ENCODE data around the gene MEX3A. TPM values are rescaled to one million over a fixed set of nuclear protein-coding genes. Genes with fewer than 3 reads are reported as not detected.
"Not testable (repeated sequence)": the region's sequence is repeated elsewhere in the genome, so short reads cannot be mapped to it uniquely, and the experiment has no call there.

Gene MEX3A
- total RNA-seq, 3 donors from 2014 or later, result 0.50 to 0.66 (median 0.57) TPM

- ATAC-seq, result no peak
- Mint-ChIP-seq H3K4me3 (peak overlapping the region; percentile 84), H3K9me3 (no peaks in the 10 kb centered on the region), H3K4me1 (ENCODE audit: low read depth) (peaks cover 10% of the 10 kb centered on the region), H3K27me3 (ENCODE audit: low read depth) (peaks cover 25% of the 10 kb centered on the region), H3K36me3 (ENCODE audit: insufficient read depth) (no peaks in the 10 kb centered on the region)
- DNase-seq, result no peak
Observed at GRCh38 chr1:156081180-156081916, 917 bp downstream of the MEX3A start.

GRCh38 chr1:156080863-156081179, 1.4 kb downstream of the MEX3A start:
- H3K4me1 Mint-ChIP-seq (ENCODE audit: low read depth), result peaks cover 10% of the 10 kb centered on the region
- ATAC-seq (no peak), DNase-seq (no peak)
- peak overlapping the region; percentile 60 for H3K4me3 Mint-ChIP-seq
- H3K36me3 Mint-ChIP-seq (ENCODE audit: insufficient read depth), result no peaks in the 10 kb centered on the region
- H3K27me3 Mint-ChIP-seq (ENCODE audit: low read depth), result peaks cover 20% of the 10 kb centered on the region
- H3K9me3 Mint-ChIP-seq, result no peaks in the 10 kb centered on the region

DNA sequence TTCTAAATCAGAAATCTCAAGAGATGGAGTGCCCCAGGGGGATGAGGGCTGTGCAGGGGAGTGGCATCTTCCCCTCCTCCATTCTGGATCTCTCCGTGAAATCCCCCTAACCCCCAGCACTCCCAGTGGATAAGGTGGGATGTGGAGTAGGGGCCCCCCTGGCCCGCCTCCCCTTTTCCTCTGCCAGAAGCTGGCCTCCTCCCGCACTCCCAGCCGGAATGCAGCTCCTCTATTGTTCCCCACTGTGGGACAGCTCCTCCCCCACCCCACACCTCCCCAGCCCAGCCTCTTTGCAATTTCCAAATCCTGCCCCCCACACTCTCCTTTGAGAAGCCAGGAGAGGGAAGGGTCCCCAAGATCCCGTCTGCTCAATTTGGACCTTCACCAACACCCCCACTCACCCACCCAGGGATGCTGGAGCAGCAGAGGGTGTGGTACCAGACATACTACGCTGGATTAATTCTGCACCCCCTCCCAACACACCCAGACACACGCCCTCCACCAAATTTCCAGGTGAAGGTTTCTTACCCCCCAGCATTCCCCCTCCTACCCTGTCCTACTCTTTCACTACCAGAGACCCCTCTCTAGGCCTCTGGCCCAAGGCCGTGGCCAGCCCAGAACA, 1.9 kb downstream of the MEX3A start:
- H3K9me3 Mint-ChIP-seq, result no peaks in the 10 kb centered on the region
- peaks cover 10% of the 10 kb centered on the region for H3K4me1 Mint-ChIP-seq (ENCODE audit: low read depth)
- no peaks in the 10 kb centered on the region for H3K36me3 Mint-ChIP-seq (ENCODE audit: insufficient read depth)
- ATAC-seq (no peak), DNase-seq (no peak)
- peaks cover 19% of the 10 kb centered on the region for H3K27me3 Mint-ChIP-seq (ENCODE audit: low read depth)
- no peak overlapping the region for H3K4me3 Mint-ChIP-seq

DNA sequence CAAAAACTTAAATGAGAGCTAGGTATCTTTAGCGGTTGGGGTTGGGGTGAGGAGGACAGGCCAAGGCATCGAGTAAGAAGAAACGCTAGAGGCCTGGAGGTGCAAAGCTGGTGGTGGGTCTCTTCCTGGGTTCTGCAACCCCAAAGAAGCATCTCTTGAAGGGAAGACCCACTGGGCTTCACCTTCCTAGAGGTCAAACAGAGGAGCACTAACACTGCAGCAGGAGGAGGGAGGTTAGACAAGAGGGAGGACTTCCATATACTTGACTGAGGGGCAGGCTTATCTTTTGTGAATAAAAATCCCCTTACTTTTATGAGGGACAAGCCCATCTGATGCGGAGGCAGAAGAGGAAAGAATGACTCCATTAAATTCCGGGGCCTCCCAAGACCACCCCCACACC, 2.5 kb downstream of the MEX3A start:
- Mint-ChIP-seq H3K4me1 (ENCODE audit: low read depth) (peaks cover 10% of the 10 kb centered on the region), H3K9me3 (no peaks in the 10 kb centered on the region), H3K36me3 (ENCODE audit: insufficient read depth) (no peaks in the 10 kb centered on the region), H3K27me3 (ENCODE audit: low read depth) (peaks cover 13% of the 10 kb centered on the region), H3K4me3 (peak overlapping the region; percentile 6)
- ATAC-seq (no peak), DNase-seq (no peak)

DNA sequence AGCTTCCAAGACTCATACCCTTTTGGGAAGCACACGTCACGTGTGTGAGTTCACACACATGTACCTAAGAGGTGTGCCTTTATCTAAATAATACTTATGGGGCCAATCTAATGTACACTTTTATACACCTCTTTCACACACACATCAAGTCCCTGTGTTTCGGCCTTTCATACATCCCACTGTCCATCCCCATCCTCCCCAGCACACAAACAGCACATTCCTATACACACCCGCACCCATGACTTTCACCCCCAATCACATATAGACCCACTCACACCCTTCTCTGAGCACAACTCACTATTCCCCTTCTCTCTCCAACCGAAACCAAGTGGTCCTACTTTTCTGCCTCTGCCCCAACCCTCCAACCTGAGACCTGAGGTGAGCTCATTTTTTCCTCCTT, 3.5 kb downstream of the MEX3A start:
- no peak for ATAC-seq
- DNase-seq, result no peak
- Mint-ChIP-seq H3K36me3 (ENCODE audit: insufficient read depth) (no peaks in the 10 kb centered on the region), H3K4me3 (no peak overlapping the region), H3K4me1 (ENCODE audit: low read depth) (peaks cover 10% of the 10 kb centered on the region), H3K9me3 (no peaks in the 10 kb centered on the region), H3K27me3 (ENCODE audit: low read depth) (peaks cover 7% of the 10 kb centered on the region)

DNA sequence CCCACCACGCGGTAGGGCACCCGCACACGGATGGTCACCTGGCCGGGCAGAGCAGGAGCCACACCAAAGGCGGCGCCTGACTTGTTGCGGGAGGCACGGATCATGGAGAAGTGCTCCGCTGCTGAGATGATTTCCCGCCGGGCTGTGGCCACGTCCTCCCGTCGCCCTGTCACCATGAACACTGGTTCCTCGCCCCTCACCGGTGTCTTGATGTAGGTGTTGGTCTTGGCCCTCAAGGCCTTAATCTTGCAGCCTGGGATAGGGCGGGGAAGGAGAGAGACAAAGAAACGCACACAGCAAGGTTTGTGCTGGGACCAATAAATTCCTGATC, 4.9 kb downstream of the MEX3A start:
- Mint-ChIP-seq H3K9me3 (no peaks in the 10 kb centered on the region), H3K4me3 (no peak overlapping the region), H3K36me3 (ENCODE audit: insufficient read depth) (no peaks in the 10 kb centered on the region), H3K27me3 (ENCODE audit: low read depth) (no peaks in the 10 kb centered on the region), H3K4me1 (ENCODE audit: low read depth) (peaks cover 5% of the 10 kb centered on the region)
- no peak for ATAC-seq
- no peak for DNase-seq

DNA sequence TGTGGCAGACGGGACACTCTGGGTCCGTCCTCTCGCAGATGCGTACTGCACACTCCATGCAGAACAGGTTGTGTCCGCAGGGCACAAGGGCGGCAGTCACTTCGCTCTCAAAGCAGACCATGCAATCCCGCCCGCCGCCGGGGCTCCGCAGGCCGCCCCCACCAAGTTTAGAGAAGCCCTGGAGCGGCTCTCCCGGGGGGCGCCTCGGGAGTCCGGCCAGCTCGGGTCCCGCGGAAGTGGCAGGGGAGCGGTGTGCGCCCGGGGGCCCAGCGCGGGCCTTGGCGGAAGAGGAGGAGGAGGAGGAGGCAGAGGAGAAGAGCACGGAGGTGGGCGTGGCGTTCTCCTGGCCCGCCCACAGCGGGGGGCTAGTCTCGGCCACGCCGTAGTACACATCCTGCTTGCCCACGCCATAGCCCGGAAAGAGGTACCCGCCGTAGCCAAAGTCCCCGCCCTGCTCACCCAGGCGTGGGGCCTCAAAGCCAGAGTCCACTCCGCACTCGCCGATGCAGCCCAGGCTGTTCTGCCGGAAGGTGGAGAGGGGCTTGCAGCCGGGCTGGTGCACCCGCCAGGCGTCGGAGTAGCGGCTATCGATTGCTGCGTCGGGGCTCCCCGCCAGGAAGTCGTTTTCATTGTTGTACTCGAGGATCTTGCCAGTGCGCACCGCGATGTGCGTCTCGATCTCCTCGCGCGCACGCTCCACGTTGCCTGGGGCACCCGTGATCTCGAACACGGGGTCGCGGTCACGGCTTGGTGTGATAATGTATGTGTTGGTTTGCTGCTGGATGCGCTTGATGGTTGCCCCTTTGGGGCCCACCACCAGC, 5.4 kb downstream of the MEX3A start:
- ATAC-seq (peak; percentile 44 to 46), DNase-seq (no peak)
- peaks cover 5% of the 10 kb centered on the region for H3K4me1 Mint-ChIP-seq (ENCODE audit: low read depth)
- H3K9me3 Mint-ChIP-seq, result no peaks in the 10 kb centered on the region
- no peaks in the 10 kb centered on the region for H3K36me3 Mint-ChIP-seq (ENCODE audit: insufficient read depth)
- H3K4me3 Mint-ChIP-seq, result no peak overlapping the region
- no peaks in the 10 kb centered on the region for H3K27me3 Mint-ChIP-seq (ENCODE audit: low read depth)

GRCh38 chr1:156075775-156076204, 6.5 kb downstream of the MEX3A start:
- Mint-ChIP-seq H3K4me3 (no peak overlapping the region), H3K36me3 (ENCODE audit: insufficient read depth) (no peaks in the 10 kb centered on the region), H3K9me3 (no peaks in the 10 kb centered on the region), H3K27me3 (ENCODE audit: low read depth) (no peaks in the 10 kb centered on the region), H3K4me1 (ENCODE audit: low read depth) (no peaks in the 10 kb centered on the region)
- no peak for ATAC-seq
- no peak for DNase-seq

- no peak for DNase-seq
- no peaks in the 10 kb centered on the region for H3K4me1 Mint-ChIP-seq (ENCODE audit: low read depth)
- no peak overlapping the region for H3K4me3 Mint-ChIP-seq
- no peaks in the 10 kb centered on the region for H3K27me3 Mint-ChIP-seq (ENCODE audit: low read depth)
- ATAC-seq, result no peak
- no peaks in the 10 kb centered on the region for H3K9me3 Mint-ChIP-seq
- no peaks in the 10 kb centered on the region for H3K36me3 Mint-ChIP-seq (ENCODE audit: insufficient read depth)
Observed at GRCh38 chr1:156075162-156075561, 7.1 kb downstream of the MEX3A start.

DNA sequence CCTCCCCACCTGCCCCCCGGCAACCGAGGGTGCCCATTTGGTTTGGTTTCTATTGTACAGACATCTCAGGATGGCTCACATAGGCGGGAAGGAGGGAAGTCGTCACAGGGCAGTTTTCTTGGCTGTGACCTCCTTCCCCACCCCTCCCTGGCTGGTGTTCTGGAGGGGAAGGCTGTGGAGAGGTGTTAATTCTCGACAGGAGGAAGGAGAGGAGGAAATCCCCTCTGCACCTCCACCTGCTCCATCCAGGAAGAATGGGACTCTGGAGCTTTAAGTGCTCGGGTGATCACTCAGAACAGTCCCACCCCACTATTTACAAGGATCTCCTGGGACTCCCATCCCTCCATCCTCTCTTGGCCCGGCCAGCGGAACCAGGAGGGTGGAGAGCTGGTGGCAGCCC, 7.6 kb downstream of the MEX3A start:
- Mint-ChIP-seq H3K4me1 (ENCODE audit: low read depth) (no peaks in the 10 kb centered on the region), H3K27me3 (ENCODE audit: low read depth) (no peaks in the 10 kb centered on the region), H3K36me3 (ENCODE audit: insufficient read depth) (no peaks in the 10 kb centered on the region), H3K4me3 (no peak overlapping the region), H3K9me3 (no peaks in the 10 kb centered on the region)
- ATAC-seq, result no peak
- no peak for DNase-seq

- DNase-seq, result no peak
- ATAC-seq, result no peak
- Mint-ChIP-seq H3K9me3 (no peaks in the 10 kb centered on the region), H3K36me3 (ENCODE audit: insufficient read depth) (no peaks in the 10 kb centered on the region), H3K4me3 (no peak overlapping the region), H3K27me3 (ENCODE audit: low read depth) (no peaks in the 10 kb centered on the region), H3K4me1 (ENCODE audit: low read depth) (no peaks in the 10 kb centered on the region)
Observed at GRCh38 chr1:156073740-156074139, 8.5 kb downstream of the MEX3A start.

DNA sequence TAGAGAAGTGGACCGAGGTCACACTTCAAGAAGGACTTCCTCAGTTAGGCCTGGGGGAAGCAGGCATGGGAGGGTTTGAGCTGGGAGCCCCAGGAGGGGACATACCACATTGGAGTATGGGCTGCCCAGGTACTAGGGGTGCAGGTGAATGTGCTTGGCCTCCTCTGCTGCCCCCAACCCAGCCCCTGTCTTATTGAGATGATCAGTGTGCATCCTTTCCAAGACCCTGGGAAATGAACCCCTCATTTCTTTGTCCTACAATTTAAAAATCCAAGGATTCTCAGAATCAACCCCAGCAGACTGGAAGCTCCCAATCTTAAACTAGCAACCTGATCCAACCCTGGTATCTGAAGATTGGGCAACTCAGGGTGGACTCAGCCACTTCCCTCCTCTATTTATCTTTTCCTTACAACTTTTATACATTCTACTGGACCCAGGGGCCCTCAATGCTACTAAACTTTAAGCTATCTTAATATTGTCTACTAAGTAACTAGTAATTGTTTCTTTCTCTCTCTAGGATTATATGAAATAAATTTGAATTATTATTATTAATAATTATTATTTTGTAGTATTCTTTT, 9.1 kb downstream of the MEX3A start:
- ATAC-seq, result no peak

DNA sequence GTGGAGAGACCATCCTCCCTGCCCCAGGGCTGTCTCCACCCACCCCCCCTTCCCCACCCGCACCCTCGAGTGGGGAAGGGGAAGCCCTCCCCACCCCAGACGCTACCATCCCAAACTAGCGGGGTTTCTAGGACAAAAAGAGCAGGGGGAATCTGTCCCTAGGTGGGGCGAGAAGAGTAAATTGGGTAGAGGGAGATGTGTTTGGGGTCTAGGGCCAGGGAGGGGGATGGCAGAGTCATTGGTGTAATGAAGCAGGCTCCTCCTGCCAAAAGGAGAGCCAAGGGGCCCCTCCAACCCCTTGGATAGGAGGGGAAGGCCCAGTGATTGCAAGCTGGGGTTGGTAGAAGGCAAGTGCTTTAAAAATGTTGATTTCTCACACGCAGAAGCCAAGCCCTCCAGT, 10.0 kb downstream of the MEX3A start:
- DNase-seq (no peak), ATAC-seq (no peak)
- Mint-ChIP-seq H3K27me3 (ENCODE audit: low read depth) (no peaks in the 10 kb centered on the region), H3K36me3 (ENCODE audit: insufficient read depth) (no peaks in the 10 kb centered on the region), H3K4me1 (ENCODE audit: low read depth) (no peaks in the 10 kb centered on the region), H3K4me3 (no peak overlapping the region), H3K9me3 (no peaks in the 10 kb centered on the region)

More for the DNA sequence above, 9.1 kb downstream of the MEX3A start:
- no peaks in the 10 kb centered on the region for H3K9me3 Mint-ChIP-seq
- H3K27me3 Mint-ChIP-seq (ENCODE audit: low read depth), result no peaks in the 10 kb centered on the region
- no peak overlapping the region for H3K4me3 Mint-ChIP-seq
- no peaks in the 10 kb centered on the region for H3K4me1 Mint-ChIP-seq (ENCODE audit: low read depth)
- H3K36me3 Mint-ChIP-seq (ENCODE audit: insufficient read depth), result no peaks in the 10 kb centered on the region
- no peak for DNase-seq

DNA sequence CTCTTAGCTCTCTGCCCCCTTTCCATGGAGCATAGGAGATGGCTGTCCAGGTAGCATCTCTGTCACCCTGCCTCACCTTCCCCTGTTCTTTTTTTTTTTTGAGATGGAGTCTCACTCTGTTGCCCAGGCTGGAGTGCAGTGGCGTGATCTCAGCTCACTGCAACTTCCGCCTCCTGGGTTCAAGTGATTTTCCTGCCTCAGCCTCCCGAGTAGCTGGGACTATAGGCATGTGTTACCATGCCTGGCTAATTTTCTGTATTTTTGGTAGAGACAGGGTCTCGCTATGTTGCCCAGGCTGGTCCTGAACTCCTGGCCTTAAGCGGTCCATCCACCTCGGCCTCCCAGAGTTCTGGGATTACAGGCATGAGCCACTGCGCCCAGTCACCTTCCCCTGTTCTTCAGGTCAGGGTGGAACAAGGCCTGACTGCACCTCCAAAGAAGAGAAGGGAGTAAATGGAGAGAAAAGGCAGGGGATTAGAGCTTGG, 10.9 kb downstream of the MEX3A start:
- not testable (repeated sequence) for H3K9me3 Mint-ChIP-seq, ATAC-seq

More for the DNA sequence above, 10.9 kb downstream of the MEX3A start:
- DNase-seq; H3K4me3 Mint-ChIP-seq; H3K27me3 Mint-ChIP-seq (ENCODE audit: low read depth); H3K36me3 Mint-ChIP-seq (ENCODE audit: insufficient read depth); H3K4me1 Mint-ChIP-seq (ENCODE audit: low read depth): not testable (repeated sequence)
